Caco-2 (cell line): ENCODE results near the gene RAB10. TPM values are rescaled to one million over a fixed set of nuclear protein-coding genes. Genes with fewer than 3 reads are reported as not detected.

Experiments
- BruUV-seq: library from RNA; stranded (reverse); fragments of 400-500 nt; replicated peaks from 2 replicates; lab custom pipeline; 2021; lab: Mats Ljungman, UMichigan
- CTCF ChIA-PET: fragments of 300-600 bp; sonication (Branson Sonifier 250); formaldehyde crosslinking; loops from one replicate; lab custom pipeline; 2022; ENCODE audit warnings: antibody characterized with exemption; lab: Charles Lee
- POLR2A ChIA-PET: fragments of 300-600 bp; sonication (Branson Sonifier 250); formaldehyde crosslinking; loops from one replicate; lab custom pipeline; 2022; ENCODE audit warnings: antibody characterized with exemption; lab: Charles Lee
- DNase-seq, 2 experiments: peaks; one replicate each; pipeline versions ENCODE4 v3.0.0 to v3.0.0-alpha.2; 2020 to 2022
- H3K27me3 ChIP-seq: replicated peaks from 2 replicates; pipeline ENCODE4 v1.6.0; 2011; ENCODE audit warnings: low read length; ENCODE audit not compliant: control insufficient read depth, insufficient read depth
- H3K36me3 ChIP-seq: 2 replicates; pipeline ENCODE4 v1.5.1; 2011; ENCODE audit warnings: low read length; ENCODE audit not compliant: control insufficient read depth, insufficient read depth
- H3K4me1 ChIP-seq: fragments of 250-450 bp; sonication (Bioruptor Pico); 2 replicates; pipeline ENCODE4 v1.5.1; 2020; ENCODE audit warnings: mild to moderate bottlenecking
- H3K4me3 ChIP-seq: 2 replicates; pipeline ENCODE4 v1.5.1; 2011; ENCODE audit warnings: low read depth, mild to moderate bottlenecking, control low read depth, low read length
- H3K9me3 ChIP-seq: fragments of 250-450 bp; sonication (Bioruptor Pico); 2 replicates; pipeline ENCODE4 v1.5.1; 2020; ENCODE audit warnings: mild to moderate bottlenecking, moderate library complexity
- H3K27ac Mint-ChIP-seq: one replicate; pipeline ENCODE4 v1.8.0; 2022; ENCODE audit warnings: mixed read lengths; ENCODE audit not compliant: unreplicated experiment
- H3K27me3 Mint-ChIP-seq: one replicate; pipeline ENCODE4 v1.8.0; 2022; ENCODE audit warnings: mixed read lengths; ENCODE audit not compliant: insufficient read depth, unreplicated experiment
- H3K36me3 Mint-ChIP-seq: one replicate; pipeline ENCODE4 v1.8.0; 2022; ENCODE audit warnings: mild to moderate bottlenecking, mixed read lengths; ENCODE audit not compliant: insufficient read depth, unreplicated experiment
- H3K4me1 Mint-ChIP-seq: one replicate; pipeline ENCODE4 v1.8.0; 2022; ENCODE audit warnings: low read depth, mixed read lengths; ENCODE audit not compliant: unreplicated experiment
- H3K4me3 Mint-ChIP-seq: one replicate; pipeline ENCODE4 v1.8.0; 2022; ENCODE audit warnings: mild to moderate bottlenecking, moderate library complexity, mixed read lengths; ENCODE audit not compliant: unreplicated experiment
- H3K9me3 Mint-ChIP-seq: one replicate; pipeline ENCODE4 v1.8.0; 2022; ENCODE audit warnings: mixed read lengths; ENCODE audit not compliant: unreplicated experiment
- CTCF ChIP-seq, 2 experiments: fragments of 200-600 bp in 1 of 2; IDR thresholded peaks; 1 replicate in 1 of 2; 2 replicates in 1 of 2; pipeline versions ENCODE4 v1.5.1 to v1.8.0; 2011 to 2022; ENCODE audit warnings: antibody characterized with exemption in 1 of 2, control low read depth in 1 of 2, inconsistent platforms in 1 of 2, low read depth in 1 of 2, low read length in 1 of 2, mild to moderate bottlenecking in 1 of 2, moderate library complexity in 1 of 2; ENCODE audit not compliant: insufficient read depth in 1 of 2, severe bottlenecking in 1 of 2, unreplicated experiment in 1 of 2
- intact Hi-C: fragments of 100-400 bp; cut with micrococcal nuclease; formaldehyde crosslinking; loops from one replicate; pipeline ENCODE4 v1.10.0; 2022; ENCODE audit not compliant: unreplicated experiment
- total RNA-seq: library from RNA; stranded (reverse); gene quantifications from 2 replicates; pipeline ENCODE4 v1.2.3, GENCODE V29; 2022

The RAB10 gene
- total RNA-seq, 1 experiment from 2014 or later = 213 TPM

GRCh38 chr2:26067980-26068507 lies 34.2 kb downstream of the RAB10 start:
- no TSS peak for BruUV-seq
- H3K27ac Mint-ChIP-seq = peak overlapping the region; percentile 55
- H3K4me3 Mint-ChIP-seq = no peak overlapping the region
- DNase-seq = no peak
- H3K9me3 Mint-ChIP-seq = no peaks in the 10 kb centered on the region
- H3K36me3 Mint-ChIP-seq = peaks cover 43% of the 10 kb centered on the region
- Histone ChIP-seq H3K4me1 (peaks cover 28% of the 10 kb centered on the region), H3K36me3 (peaks cover 1% of the 10 kb centered on the region; the same call in 1 of the 2 replicates), H3K27me3 (no peaks in the 10 kb centered on the region), H3K9me3 (no peaks in the 10 kb centered on the region), H3K4me3 (no peak overlapping the region)
- TF ChIP-seq CTCF (IDR thresholded peaks at IDR 0.05; ENCODE audit: insufficient read depth in 1 of 2, low read depth in 1 of 2, low read length in 1 of 2, severe bottlenecking in 1 of 2, unreplicated experiment in 1 of 2) = no peak
- ChIA-PET POLR2A (no interaction called here), CTCF (no interaction called here)
- peaks cover 34% of the 10 kb centered on the region for H3K4me1 Mint-ChIP-seq
- no peaks in the 10 kb centered on the region for H3K27me3 Mint-ChIP-seq
- intact Hi-C loops = no loop called here

GRCh38 chr2:26068602-26069298 lies 34.9 kb downstream of the RAB10 start:
- Mint-ChIP-seq H3K27me3 (no peaks in the 10 kb centered on the region), H3K4me3 (no peak overlapping the region), H3K27ac (peak overlapping the region; percentile 55), H3K4me1 (peaks cover 41% of the 10 kb centered on the region), H3K36me3 (peaks cover 36% of the 10 kb centered on the region), H3K9me3 (no peaks in the 10 kb centered on the region)
- DNase-seq = no peak
- no peak overlapping the region for H3K4me3 ChIP-seq
- H3K27me3 ChIP-seq = no peaks in the 10 kb centered on the region
- H3K4me1 ChIP-seq = peaks cover 35% of the 10 kb centered on the region
- no peak for TF ChIP-seq CTCF (IDR thresholded peaks at IDR 0.05; ENCODE audit: insufficient read depth in 1 of 2, low read depth in 1 of 2, low read length in 1 of 2, severe bottlenecking in 1 of 2, unreplicated experiment in 1 of 2)
- no peaks in the 10 kb centered on the region for H3K9me3 ChIP-seq
- BruUV-seq = no TSS peak
- POLR2A ChIA-PET = no interaction called here
- intact Hi-C loops = no loop called here
- H3K36me3 ChIP-seq = peaks cover 1% of the 10 kb centered on the region; the same call in 1 of the 2 replicates
- CTCF ChIA-PET = no interaction called here

GRCh38 chr2:26070730-26071129 lies 36.8 kb downstream of the RAB10 start:
- peaks cover 53% of the 10 kb centered on the region for H3K4me1 Mint-ChIP-seq
- Histone ChIP-seq H3K36me3 (no peaks in the 10 kb centered on the region), H3K4me1 (peaks cover 54% of the 10 kb centered on the region), H3K27me3 (no peaks in the 10 kb centered on the region), H3K9me3 (no peaks in the 10 kb centered on the region), H3K4me3 (no peak overlapping the region)
- intact Hi-C loops = no loop called here
- TF ChIP-seq CTCF (IDR thresholded peaks at IDR 0.05; ENCODE audit: insufficient read depth in 1 of 2, low read depth in 1 of 2, low read length in 1 of 2, severe bottlenecking in 1 of 2, unreplicated experiment in 1 of 2) = no peak
- DNase-seq = no peak
- CTCF ChIA-PET = no interaction called here
- H3K4me3 Mint-ChIP-seq = no peak overlapping the region
- no TSS peak for BruUV-seq
- peaks cover 32% of the 10 kb centered on the region for H3K36me3 Mint-ChIP-seq
- H3K27me3 Mint-ChIP-seq = no peaks in the 10 kb centered on the region
- POLR2A ChIA-PET = no interaction called here
- H3K27ac Mint-ChIP-seq = no peak overlapping the region
- H3K9me3 Mint-ChIP-seq = no peaks in the 10 kb centered on the region
